OCI-LY7 (cell line): ENCODE results near the gene COL4A3.

Experiments
- CTCF ChIP-seq: fragments of 200-600 bp; sonication (generic); conservative IDR thresholded peaks from 2 replicates; pipeline ENCODE4 v1.5.1; 2014; ENCODE audit warnings: mild to moderate bottlenecking, antibody characterized with exemption, low read length, moderate library complexity, mixed read lengths
- EZH2phosphoT487 ChIP-seq: fragments of 200-600 bp; sonication (generic); IDR thresholded peaks from 2 replicates; pipeline ENCODE4 v1.6.1; 2018; ENCODE audit warnings: low read depth, borderline replicate concordance, mild to moderate bottlenecking, mixed run types, antibody characterized with exemption, low read length, moderate library complexity, mixed read lengths

- TF ChIP-seq CTCF (no peak), EZH2phosphoT487 (no peak)
Measured at GRCh38 chr2:227185615-227186232, 21.3 kb downstream of the COL4A3 start.
